NCI-H2196 (cell line): Measurements from ENCODE around the gene HAUS5.
A peak's percentile ranks its signal among the peaks of the same experiment; 100 is the strongest.
"Not testable (repeated sequence)": the region's sequence is repeated elsewhere in the genome, so short reads cannot be mapped to it uniquely, and the experiment has no call there.

ENCODE experiments used
- DNase-seq: peaks from one replicate; lab custom pipeline; 2025; ENCODE audit not compliant: unreplicated experiment; lab: John Stamatoyannopoulos, UW

HAUS5 gene

GRCh38 chr19:35607170-35607569 lies 5.4 kb upstream of the HAUS5 start:
- DNase-seq: not testable (repeated sequence)

- DNase-seq: no peak
Measured at GRCh38 chr19:35607661-35608060, 4.9 kb upstream of the HAUS5 start.

- DNase-seq: no peak
Measured at GRCh38 chr19:35608251-35608650, 4.3 kb upstream of the HAUS5 start.

GRCh38 chr19:35609851-35610353 lies 2.6 kb upstream of the HAUS5 start:
- DNase-seq: no peak

GRCh38 chr19:35612224-35612558 lies 344 bp upstream of the HAUS5 start:
- no peak for DNase-seq

GRCh38 chr19:35613574-35613973 lies 1.0 kb downstream of the HAUS5 start:
- no peak for DNase-seq

GRCh38 chr19:35615036-35615435 lies 2.5 kb downstream of the HAUS5 start:
- no peak for DNase-seq

GRCh38 chr19:35618857-35619256 lies 6.3 kb downstream of the HAUS5 start:
- DNase-seq: no peak

GRCh38 chr19:35619290-35619923 lies 6.9 kb downstream of the HAUS5 start:
- DNase-seq: no peak

GRCh38 chr19:35620001-35620400 lies 7.5 kb downstream of the HAUS5 start:
- DNase-seq: no peak

GRCh38 chr19:35621708-35622107 lies 9.2 kb downstream of the HAUS5 start:
- no peak for DNase-seq

GRCh38 chr19:35622750-35623149 lies 10.2 kb downstream of the HAUS5 start:
- DNase-seq: no peak

GRCh38 chr19:35623327-35624010 lies 10.9 kb downstream of the HAUS5 start:
- DNase-seq: no peak

GRCh38 chr19:35628264-35628564 lies 15.7 kb downstream of the HAUS5 start:
- no peak for DNase-seq

GRCh38 chr19:35628565-35629331 lies 16.2 kb downstream of the HAUS5 start, which contains the start of gene RBM42:
RBM42 (plus strand) TSS chr19:35629036; CDS start chr19:35629154, 118 bp downstream.
- peak; percentile 98 for DNase-seq

GRCh38 chr19:35629332-35629633 lies 16.7 kb downstream of the HAUS5 start:
- DNase-seq: no peak

- no peak for DNase-seq
Measured at GRCh38 chr19:35633727-35634440, 21.3 kb downstream of the HAUS5 start.

GRCh38 chr19:35636651-35637050 lies 24.1 kb downstream of the HAUS5 start:
- DNase-seq: no peak

GRCh38 chr19:35637165-35637564 lies 24.6 kb downstream of the HAUS5 start:
- no peak for DNase-seq

- no peak for DNase-seq
Measured at GRCh38 chr19:35639321-35639639, 26.7 kb downstream of the HAUS5 start.

- DNase-seq: no peak
Measured at GRCh38 chr19:35639863-35640262, 27.3 kb downstream of the HAUS5 start.
